T-cell (primary cell): ENCODE results near the gene TMEM179. TPM values are rescaled to one million over a fixed set of nuclear protein-coding genes. Genes with fewer than 3 reads are reported as not detected.
"Not testable (repeated sequence)": the region's sequence is repeated elsewhere in the genome, so short reads cannot be mapped to it uniquely, and the experiment has no call there.

ENCODE experiments used
- ATAC-seq, 4 experiments: fragments of 200-7000 bp in 3 of 4; fragments of 150-1000 bp in 1 of 4; cut with Tn5 transposase; replicated peaks in 1 of 4; 1 replicate in 3 of 4; 2 replicates in 1 of 4; pipeline ENCODE4 v1.10.0; 2021; ENCODE audit warnings: moderate library complexity in 3 of 4, mild to moderate bottlenecking in 2 of 4, moderate number of reproducible peaks in 1 of 4
- CTCF ChIA-PET, 2 donors: fragments of 300-600 bp; sonication (Branson Sonifier 250); formaldehyde crosslinking; loops; one replicate each; lab custom pipeline; 2022; ENCODE audit warnings: antibody characterized with exemption in 2 of 2; lab: Charles Lee
- POLR2A ChIA-PET, 2 donors: fragments of 300-600 bp; sonication (Branson Sonifier 250); formaldehyde crosslinking; loops; one replicate each; lab custom pipeline; 2022; ENCODE audit warnings: antibody characterized with exemption in 2 of 2; lab: Charles Lee
- DNase-seq, 35 experiments: peaks; one replicate each; pipeline versions ENCODE4 v3.0.0 to v3.0.0-alpha.2; 2013 to 2023
- H3K27ac ChIP-seq: one replicate; pipeline ENCODE4 v1.5.1; 2013; ENCODE audit warnings: low read length
- H3K27me3 ChIP-seq, 2 experiments: replicated peaks in 1 of 2; 1 replicate in 1 of 2; 2 replicates in 1 of 2; pipeline versions ENCODE4 v1.6.1 to v1.7.0; 2013; ENCODE audit warnings: low read length in 1 of 2, mixed read lengths in 1 of 2; ENCODE audit not compliant: control insufficient read depth in 2 of 2, insufficient read depth in 2 of 2; ENCODE audit errors: extremely low read depth in 1 of 2
- H3K36me3 ChIP-seq, 2 donors: 1 replicate in 1 of 2; 2 replicates in 1 of 2; pipeline versions ENCODE4 v1.6.1 to v1.7.0; 2013; ENCODE audit warnings: low read length in 1 of 2; ENCODE audit not compliant: control insufficient read depth in 2 of 2, insufficient read depth in 1 of 2; ENCODE audit errors: extremely low read depth in 1 of 2
- H3K4me1 ChIP-seq, 2 experiments: 1 replicate in 1 of 2; 2 replicates in 1 of 2; pipeline versions ENCODE4 v1.6.1 to v1.7.0; 2013; ENCODE audit warnings: low read length in 2 of 2, mixed read lengths in 1 of 2; ENCODE audit not compliant: insufficient read depth in 2 of 2, control insufficient read depth in 1 of 2; ENCODE audit errors: extremely low read depth in 1 of 2
- H3K4me3 ChIP-seq, 2 donors: 1 replicate in 1 of 2; 2 replicates in 1 of 2; pipeline versions ENCODE4 v1.5.1 to v1.7.0; 2013; ENCODE audit warnings: mild to moderate bottlenecking in 2 of 2, low read length in 1 of 2, moderate library complexity in 1 of 2; ENCODE audit not compliant: control insufficient read depth in 1 of 2; ENCODE audit errors: extremely low read depth in 1 of 2
- H3K9me3 ChIP-seq: 2 replicates; pipeline ENCODE4 v1.7.0; 2013
- H3K27ac Mint-ChIP-seq, 2 donors: one replicate each; pipeline ENCODE4 v1.8.0; 2020 to 2021; ENCODE audit warnings: mild to moderate bottlenecking in 2 of 2, mixed read lengths in 2 of 2
- H3K27me3 Mint-ChIP-seq, 2 donors: one replicate each; pipeline ENCODE4 v1.8.0; 2021 to 2022; ENCODE audit warnings: mixed read lengths in 2 of 2
- H3K36me3 Mint-ChIP-seq: one replicate; pipeline ENCODE4 v1.8.0; 2021; ENCODE audit warnings: mixed read lengths
- H3K4me1 Mint-ChIP-seq, 3 donors: one replicate each; pipeline ENCODE4 v1.8.0; 2020 to 2022; ENCODE audit warnings: mixed read lengths in 3 of 3, mild to moderate bottlenecking in 1 of 3
- H3K4me3 Mint-ChIP-seq, 3 donors: one replicate each; pipeline ENCODE4 v1.8.0; 2020 to 2022; ENCODE audit warnings: mild to moderate bottlenecking in 3 of 3, mixed read lengths in 3 of 3, moderate library complexity in 3 of 3
- H3K9me3 Mint-ChIP-seq, 3 donors: one replicate each; pipeline ENCODE4 v1.8.0; 2020 to 2022; ENCODE audit warnings: mixed read lengths in 3 of 3
- WGBS: methylation state at CpG from one replicate; pipeline ENCODE4 v1.1.5; 2013; ENCODE audit warnings: missing lambda C conversion rate; ENCODE audit not compliant: insufficient coverage; 5-methylcytosine and 5-hydroxymethylcytosine counted together
- total RNA-seq, 35 experiments: library from RNA in 6 of 35; stranded (reverse) in 6 of 35; fragments of 120-200 nt in 1 of 35; gene quantifications; one replicate each; pipeline versions ENCODE4 v1.2.1 to v1.2.4 and lab custom pipeline; 2013 to 2026

Gene TMEM179
- total RNA-seq, 5 donors from 2014 or later (not counting 1 experiment from before 2014, with no cell fraction given): not detected

GRCh38 chr14:104581521-104581920 lies 23.1 kb downstream of the TMEM179 start:
- Mint-ChIP-seq H3K4me1 (peaks cover 0 to 6% (median 0%) of the 10 kb centered on the region in 3 donors), H3K27me3 (peaks cover 4 to 13% of the 10 kb centered on the region in 2 donors), H3K9me3 (no peaks in the 10 kb centered on the region), H3K27ac (no peak overlapping the region), H3K4me3 (no peak overlapping the region), H3K36me3 (no peaks in the 10 kb centered on the region)
- Histone ChIP-seq H3K27ac (no peak overlapping the region), H3K4me3 (no peak overlapping the region), H3K9me3 (no peaks in the 10 kb centered on the region), H3K4me1 (no peaks in the 10 kb centered on the region), H3K36me3 (no peaks in the 10 kb centered on the region), H3K27me3 (peaks cover 0 to 55% of the 10 kb centered on the region in 2 experiments)
- ChIA-PET POLR2A (no interaction called here), CTCF (no interaction called here)
- 77% methylated on average over 9 of the region's 9 CpGs for WGBS
- ATAC-seq (no peak), DNase-seq (no peak)

DNA sequence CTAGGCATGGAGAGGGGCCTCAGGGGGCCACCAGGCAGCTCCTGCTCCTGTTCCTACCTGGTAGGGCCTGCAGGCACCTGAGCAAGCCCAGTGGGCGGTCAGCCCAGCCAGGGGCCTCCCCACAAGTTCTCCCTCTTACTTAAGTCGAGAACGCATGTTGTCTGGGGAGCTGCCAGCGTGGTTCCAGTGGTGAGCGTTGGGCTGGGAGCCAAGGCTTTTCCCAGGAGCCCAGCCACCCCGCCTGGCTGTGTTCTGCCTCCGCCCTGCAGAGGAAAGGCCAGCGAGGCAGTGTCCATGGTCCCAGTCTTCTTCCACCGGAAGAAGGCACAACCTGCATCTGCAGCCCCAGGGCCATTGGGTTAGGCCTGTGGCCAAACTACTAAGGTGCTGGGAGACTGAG lies 23.6 kb downstream of the TMEM179 start:
- no peaks in the 10 kb centered on the region for H3K9me3 ChIP-seq
- ChIA-PET CTCF (no interaction called here), POLR2A (no interaction called here)
- Mint-ChIP-seq H3K36me3 (no peaks in the 10 kb centered on the region), H3K4me3 (no peak overlapping the region), H3K27me3 (peaks cover 4 to 10% of the 10 kb centered on the region in 2 donors), H3K9me3 (no peaks in the 10 kb centered on the region), H3K4me1 (peaks cover 0 to 6% (median 0%) of the 10 kb centered on the region in 3 donors), H3K27ac (no peak overlapping the region)
- no peaks in the 10 kb centered on the region for H3K4me1 ChIP-seq
- H3K36me3 ChIP-seq: no peaks in the 10 kb centered on the region
- ATAC-seq: no peak
- 67% methylated on average over 9 of the region's 9 CpGs for whole genome bisulfite sequencing
- DNase-seq: no peak
- peaks cover 0 to 61% of the 10 kb centered on the region in 2 experiments for H3K27me3 ChIP-seq
- H3K27ac ChIP-seq: no peak overlapping the region
- H3K4me3 ChIP-seq: no peak overlapping the region

GRCh38 chr14:104579939-104580338 lies 24.6 kb downstream of the TMEM179 start:
- H3K9me3 ChIP-seq, H3K4me3 Mint-ChIP-seq, H3K27ac Mint-ChIP-seq, ATAC-seq, H3K9me3 Mint-ChIP-seq, H3K4me3 ChIP-seq, H3K27ac ChIP-seq, CTCF ChIA-PET, H3K36me3 Mint-ChIP-seq, H3K4me1 ChIP-seq, DNase-seq, POLR2A ChIA-PET, H3K4me1 Mint-ChIP-seq, H3K36me3 ChIP-seq: not testable (repeated sequence)
- H3K27me3 ChIP-seq: peaks cover 0 to 66% of the 10 kb centered on the region in 2 experiments
- H3K27me3 Mint-ChIP-seq: peaks cover 4 to 12% of the 10 kb centered on the region in 2 donors
- WGBS: 72% methylated on average over 6 of the region's 6 CpGs

DNA sequence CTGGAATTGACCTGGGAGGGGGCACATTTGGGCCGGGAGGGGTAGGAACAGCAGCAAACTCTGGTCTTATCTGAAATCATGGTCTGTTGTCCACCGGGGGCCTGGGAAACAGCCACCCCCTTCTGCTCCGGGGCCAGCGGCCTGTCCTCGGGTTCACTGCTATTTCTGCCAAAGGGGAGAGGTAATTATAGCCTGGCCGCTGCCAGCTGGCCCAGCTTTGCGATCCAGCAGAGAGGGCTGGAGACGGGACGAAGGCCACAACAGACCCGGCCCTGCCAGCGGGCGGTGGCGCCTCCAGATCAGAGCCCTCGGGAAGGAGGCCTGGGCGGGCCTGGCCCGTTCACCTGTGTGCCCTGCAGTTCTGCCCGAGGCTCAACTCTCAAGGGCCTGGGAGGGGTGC lies 25.1 kb downstream of the TMEM179 start, which contains the start of gene C14orf180:
Gene C14orf180, plus strand, starts transcription at position 258 of the 400 bp plus-strand sequence. CDS start 6,667 bp downstream, outside the sequence.
- Histone ChIP-seq H3K4me3 (no peak within 1 kb of the TSS), H3K4me1 (no peaks in the 10 kb centered on the region), H3K27ac (no peak within 1 kb of the TSS), H3K9me3 (no peaks in the 10 kb centered on the region), H3K36me3 (no peaks in the 10 kb centered on the region), H3K27me3 (peaks cover 0 to 66% of the 10 kb centered on the region in 2 experiments)
- Mint-ChIP-seq H3K27me3 (peaks cover 4 to 12% of the 10 kb centered on the region in 2 donors), H3K4me3 (no peak within 1 kb of the TSS), H3K27ac (no peak within 1 kb of the TSS), H3K36me3 (no peaks in the 10 kb centered on the region), H3K9me3 (no peaks in the 10 kb centered on the region), H3K4me1 (peaks cover 0 to 6% (median 0%) of the 10 kb centered on the region in 3 donors)
- POLR2A ChIA-PET: no interaction called here
- ATAC-seq (no peak), DNase-seq (no peak)
- CTCF ChIA-PET: no interaction called here
- 83% methylated on average over 17 of the region's 17 CpGs for WGBS

- Mint-ChIP-seq H3K9me3 (no peaks in the 10 kb centered on the region), H3K27ac (no peak overlapping the region), H3K4me3 (no peak overlapping the region), H3K4me1 (peaks cover 0 to 6% (median 0%) of the 10 kb centered on the region in 3 donors), H3K27me3 (peaks cover 4 to 8% of the 10 kb centered on the region in 2 donors), H3K36me3 (no peaks in the 10 kb centered on the region)
- ChIA-PET POLR2A (no interaction called here), CTCF (no interaction called here)
- WGBS: 77% methylated on average over 11 of the region's 11 CpGs
- Histone ChIP-seq H3K27me3 (peaks cover 0 to 57% of the 10 kb centered on the region in 2 experiments), H3K36me3 (no peaks in the 10 kb centered on the region), H3K9me3 (no peaks in the 10 kb centered on the region), H3K4me3 (no peak overlapping the region), H3K4me1 (no peaks in the 10 kb centered on the region), H3K27ac (no peak overlapping the region)
- ATAC-seq (no peak), DNase-seq (no peak)
These were observed 26.3 kb downstream of the TMEM179 start for GRCh38 chr14:104578321-104578720.

DNA sequence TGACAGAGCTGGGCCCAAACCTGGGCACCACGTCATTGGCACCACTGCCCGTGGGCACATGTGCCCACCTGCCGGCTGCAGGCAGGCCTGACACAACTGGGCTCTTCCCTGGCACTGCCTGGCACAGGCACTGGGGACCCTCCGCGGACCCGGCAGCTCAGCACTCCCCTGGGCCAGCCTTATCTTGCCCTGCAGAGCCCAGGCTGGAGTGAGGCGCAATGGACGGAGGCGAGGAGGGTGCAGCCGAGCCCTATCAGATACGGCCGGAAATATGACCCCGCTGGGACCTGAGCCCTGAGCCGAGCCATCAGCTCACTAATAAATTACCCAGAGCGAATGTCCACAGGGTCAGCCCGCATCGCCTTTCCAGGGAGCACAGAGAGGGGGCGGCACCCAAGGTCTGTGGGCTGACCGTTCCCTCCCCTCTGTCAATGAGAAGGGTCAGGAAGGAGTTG lies 26.7 kb downstream of the TMEM179 start:
- no peaks in the 10 kb centered on the region for H3K4me1 ChIP-seq
- ChIA-PET POLR2A (no interaction called here), CTCF (no interaction called here)
- peaks cover 0 to 6% (median 0%) of the 10 kb centered on the region in 3 donors for H3K4me1 Mint-ChIP-seq
- H3K4me3 ChIP-seq: no peak overlapping the region
- no peak overlapping the region for H3K27ac ChIP-seq
- 63% methylated on average over 19 of the region's 19 CpGs for whole genome bisulfite sequencing
- H3K9me3 ChIP-seq: no peaks in the 10 kb centered on the region
- peaks cover 4 to 8% of the 10 kb centered on the region in 2 donors for H3K27me3 Mint-ChIP-seq
- no peak overlapping the region for H3K27ac Mint-ChIP-seq
- no peaks in the 10 kb centered on the region for H3K9me3 Mint-ChIP-seq
- peaks cover 0 to 53% of the 10 kb centered on the region in 2 experiments for H3K27me3 ChIP-seq
- no peak overlapping the region for H3K4me3 Mint-ChIP-seq
- no peaks in the 10 kb centered on the region for H3K36me3 ChIP-seq
- ATAC-seq (no peak), DNase-seq (no peak)
- no peaks in the 10 kb centered on the region for H3K36me3 Mint-ChIP-seq
